Colonic mucosa (tissue), 4 donors: ENCODE results near the gene LMCD1. TPM values are rescaled to one million over a fixed set of nuclear protein-coding genes. Genes with fewer than 3 reads are reported as not detected.

Experiments used
- DNase-seq: peaks from one replicate; pipeline ENCODE4 v3.0.0-alpha.2; 2020
- H3K27ac ChIP-seq: fragments of 200-600 bp; one replicate; pipeline ENCODE4 v1.8.0; 2021
- H3K27me3 ChIP-seq: fragments of 200-600 bp; one replicate; pipeline ENCODE4 v1.8.0; 2021
- H3K36me3 ChIP-seq: fragments of 200-600 bp; one replicate; pipeline ENCODE4 v1.8.0; 2021
- H3K4me1 ChIP-seq: fragments of 200-600 bp; one replicate; pipeline ENCODE4 v1.8.0; 2021; ENCODE audit warnings: mild to moderate bottlenecking
- H3K4me3 ChIP-seq: fragments of 200-600 bp; one replicate; pipeline ENCODE4 v1.8.0; 2021
- H3K9ac ChIP-seq, 2 donors: one replicate each; pipeline ENCODE4 v1.7.0; 2013; ENCODE audit warnings: control low read depth in 2 of 2, low read depth in 2 of 2, low read length in 2 of 2
- H3K9me3 ChIP-seq: fragments of 200-600 bp; one replicate; pipeline ENCODE4 v1.8.0; 2021
- intact Hi-C: fragments of 100-400 bp; cut with DNase I; formaldehyde crosslinking; loops from one replicate; pipeline ENCODE4 v1.14.1; 2022
- total RNA-seq, 2 donors: library from RNA; stranded (reverse); fragmentation: NEBNext Ultra II Directional in 1 of 2; extraction: Animal tissue kit (Norgen Biotek cat#: 25700) in 1 of 2; gene quantifications; one replicate each; pipeline ENCODE4 v1.2.1, GENCODE V29; 2021
- TF ChIP-seq, protein P1 (sequence below): fragments of 200-600 bp; IDR thresholded peaks from one replicate; pipeline ENCODE4 v1.8.0; 2022; ENCODE audit warnings: antibody characterized with exemption, mild to moderate bottlenecking
- donor health status: healthy.
- donor health status: DM: no; HTN: no; CAD: no.
- donor health status: DM: no; HTN: no; CAD: no.

Gene LMCD1
- total RNA-seq, 2 donors from 2014 or later: 5.5 to 7.6 TPM

DNA sequence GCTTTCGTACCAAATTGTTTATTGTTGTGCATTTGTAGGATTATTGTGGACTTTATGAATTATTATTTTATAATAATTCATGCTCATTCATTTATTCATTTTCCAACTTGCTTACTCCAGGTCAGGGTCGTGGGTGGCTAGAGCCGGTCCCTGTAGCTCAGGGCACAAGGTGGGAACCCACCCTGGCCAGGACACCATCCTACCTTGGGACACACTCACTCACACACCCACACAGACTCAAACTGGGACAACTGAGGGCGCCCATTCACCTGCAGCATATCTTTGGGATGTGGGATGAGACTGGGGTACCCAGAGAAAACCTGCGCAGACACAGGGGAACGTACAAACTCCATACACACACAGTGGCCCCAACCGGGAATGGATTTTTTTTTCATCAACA lies 102.4 kb downstream of the LMCD1 start:
- Histone ChIP-seq H3K27ac (no peak overlapping the region), H3K27me3 (no peaks in the 10 kb centered on the region), H3K4me1 (no peaks in the 10 kb centered on the region), H3K9ac (no peak overlapping the region), H3K4me3 (no peak overlapping the region), H3K36me3 (no peaks in the 10 kb centered on the region), H3K9me3 (no peaks in the 10 kb centered on the region)
- DNase-seq: no peak
- intact Hi-C loops: no loop called here
- TF ChIP-seq, protein P1, sequence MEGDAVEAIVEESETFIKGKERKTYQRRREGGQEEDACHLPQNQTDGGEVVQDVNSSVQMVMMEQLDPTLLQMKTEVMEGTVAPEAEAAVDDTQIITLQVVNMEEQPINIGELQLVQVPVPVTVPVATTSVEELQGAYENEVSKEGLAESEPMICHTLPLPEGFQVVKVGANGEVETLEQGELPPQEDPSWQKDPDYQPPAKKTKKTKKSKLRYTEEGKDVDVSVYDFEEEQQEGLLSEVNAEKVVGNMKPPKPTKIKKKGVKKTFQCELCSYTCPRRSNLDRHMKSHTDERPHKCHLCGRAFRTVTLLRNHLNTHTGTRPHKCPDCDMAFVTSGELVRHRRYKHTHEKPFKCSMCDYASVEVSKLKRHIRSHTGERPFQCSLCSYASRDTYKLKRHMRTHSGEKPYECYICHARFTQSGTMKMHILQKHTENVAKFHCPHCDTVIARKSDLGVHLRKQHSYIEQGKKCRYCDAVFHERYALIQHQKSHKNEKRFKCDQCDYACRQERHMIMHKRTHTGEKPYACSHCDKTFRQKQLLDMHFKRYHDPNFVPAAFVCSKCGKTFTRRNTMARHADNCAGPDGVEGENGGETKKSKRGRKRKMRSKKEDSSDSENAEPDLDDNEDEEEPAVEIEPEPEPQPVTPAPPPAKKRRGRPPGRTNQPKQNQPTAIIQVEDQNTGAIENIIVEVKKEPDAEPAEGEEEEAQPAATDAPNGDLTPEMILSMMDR: no peak

DNA sequence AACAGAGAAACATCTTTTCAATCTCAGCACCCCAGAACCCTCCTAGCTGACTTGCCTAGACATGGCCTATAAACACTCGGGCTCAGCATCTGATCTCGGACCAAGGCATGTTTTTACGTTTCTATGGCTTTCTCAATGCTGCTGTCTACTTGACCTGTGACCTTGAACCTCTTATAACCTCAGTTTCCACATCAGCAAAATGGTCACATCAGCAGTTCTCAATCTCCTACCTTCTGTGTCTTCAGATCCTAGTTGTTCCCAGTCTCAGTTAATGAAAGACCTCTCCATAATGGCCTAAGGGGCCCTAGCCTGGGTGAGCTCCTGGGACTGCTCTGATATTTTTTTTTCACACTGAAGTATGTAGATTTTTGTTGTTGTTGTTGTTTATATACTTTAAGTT lies 103.4 kb downstream of the LMCD1 start:
- TF ChIP-seq, protein P1: no peak
- Histone ChIP-seq H3K36me3 (no peaks in the 10 kb centered on the region), H3K4me3 (no peak overlapping the region), H3K9ac (no peak overlapping the region), H3K27me3 (no peaks in the 10 kb centered on the region), H3K4me1 (no peaks in the 10 kb centered on the region), H3K9me3 (no peaks in the 10 kb centered on the region), H3K27ac (no peak overlapping the region)
- intact Hi-C loops: loop anchor here (5.0 kb wide), 1 partner anchor 163 kb away; no protein-coding TSS in a partner anchor
- no peak for DNase-seq

DNA sequence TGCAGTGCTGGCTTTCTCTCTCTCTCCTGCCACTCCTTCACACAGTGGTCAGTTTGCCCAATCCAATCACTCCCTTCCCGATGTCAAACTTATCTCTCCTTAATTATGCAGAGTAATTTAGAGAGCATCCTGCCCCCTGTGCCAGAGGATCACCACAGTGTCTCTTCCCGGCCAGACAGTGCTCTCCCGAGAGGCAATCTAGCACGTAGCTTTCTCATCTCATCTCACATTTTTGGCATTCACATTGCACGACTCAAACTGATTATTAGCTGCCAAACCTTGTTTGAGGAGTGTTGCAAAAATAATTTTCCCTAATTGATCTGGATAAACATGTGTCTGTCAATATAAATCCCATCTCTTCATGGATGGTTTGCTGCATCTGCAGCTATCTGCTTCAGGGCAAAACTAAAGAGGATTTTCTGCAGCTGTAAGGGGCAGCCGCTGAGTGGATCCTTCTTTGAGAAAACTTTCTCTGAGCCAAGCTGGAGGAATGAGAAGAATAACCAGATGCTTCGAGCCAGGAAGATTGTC lies 105.1 kb downstream of the LMCD1 start:
- H3K4me1 ChIP-seq: no peaks in the 10 kb centered on the region
- no peak overlapping the region for H3K4me3 ChIP-seq
- intact Hi-C loops: loop anchor here (5.0 kb wide), 1 partner anchor 164 kb away; no protein-coding TSS in a partner anchor
- no peaks in the 10 kb centered on the region for H3K9me3 ChIP-seq
- H3K36me3 ChIP-seq: no peaks in the 10 kb centered on the region
- H3K27ac ChIP-seq: no peak overlapping the region
- TF ChIP-seq, protein P1: no peak
- H3K27me3 ChIP-seq: no peaks in the 10 kb centered on the region
- no peak for DNase-seq
- no peak overlapping the region for H3K9ac ChIP-seq

DNA sequence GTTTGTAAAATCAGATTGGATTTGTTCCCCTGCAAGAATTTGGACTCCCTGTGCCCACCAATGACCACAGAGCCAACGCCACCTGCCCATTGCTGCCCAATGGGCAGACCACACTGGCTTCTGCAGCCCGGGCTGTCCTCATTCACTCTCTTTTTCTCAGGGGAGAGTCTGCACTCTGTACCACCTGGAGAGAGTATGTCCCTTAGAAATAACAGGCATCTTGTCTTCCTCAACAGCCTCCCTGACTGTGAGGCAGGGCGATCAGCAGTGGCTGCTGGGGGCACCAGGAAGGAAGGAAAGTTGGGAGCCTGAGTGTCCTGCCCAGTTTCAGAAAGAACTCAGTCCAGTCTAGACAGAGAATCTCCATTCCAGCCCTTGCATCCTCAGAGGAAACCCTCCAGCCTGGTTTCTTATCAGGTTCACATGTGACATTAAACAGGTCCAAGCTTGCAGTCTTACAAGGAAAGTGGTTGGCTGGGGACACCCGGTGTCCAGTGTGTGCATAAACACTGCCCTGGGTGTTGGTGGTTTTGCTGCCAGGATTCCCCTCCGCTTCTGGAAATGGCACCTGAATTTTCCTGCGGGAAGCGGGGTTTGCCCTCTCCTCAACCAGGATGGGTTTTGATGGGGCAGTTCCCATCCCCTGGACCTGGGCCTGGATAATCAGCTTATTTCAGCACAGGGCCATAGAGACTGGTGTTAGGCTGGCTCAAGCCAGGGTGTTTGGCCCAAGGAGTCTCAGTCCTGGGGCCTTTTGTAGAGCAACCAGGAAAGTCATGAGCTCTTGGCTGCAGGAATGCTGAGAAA lies 105.8 kb downstream of the LMCD1 start:
- TF ChIP-seq, protein P1: peak; percentile 26
- Histone ChIP-seq H3K9ac (no peak overlapping the region), H3K9me3 (no peaks in the 10 kb centered on the region), H3K36me3 (no peaks in the 10 kb centered on the region), H3K27me3 (no peaks in the 10 kb centered on the region), H3K27ac (no peak overlapping the region), H3K4me3 (no peak overlapping the region), H3K4me1 (no peaks in the 10 kb centered on the region)
- no peak for DNase-seq
- intact Hi-C loops: loop anchor here (5.0 kb wide), 1 partner anchor 165 kb away; no protein-coding TSS in a partner anchor

DNA sequence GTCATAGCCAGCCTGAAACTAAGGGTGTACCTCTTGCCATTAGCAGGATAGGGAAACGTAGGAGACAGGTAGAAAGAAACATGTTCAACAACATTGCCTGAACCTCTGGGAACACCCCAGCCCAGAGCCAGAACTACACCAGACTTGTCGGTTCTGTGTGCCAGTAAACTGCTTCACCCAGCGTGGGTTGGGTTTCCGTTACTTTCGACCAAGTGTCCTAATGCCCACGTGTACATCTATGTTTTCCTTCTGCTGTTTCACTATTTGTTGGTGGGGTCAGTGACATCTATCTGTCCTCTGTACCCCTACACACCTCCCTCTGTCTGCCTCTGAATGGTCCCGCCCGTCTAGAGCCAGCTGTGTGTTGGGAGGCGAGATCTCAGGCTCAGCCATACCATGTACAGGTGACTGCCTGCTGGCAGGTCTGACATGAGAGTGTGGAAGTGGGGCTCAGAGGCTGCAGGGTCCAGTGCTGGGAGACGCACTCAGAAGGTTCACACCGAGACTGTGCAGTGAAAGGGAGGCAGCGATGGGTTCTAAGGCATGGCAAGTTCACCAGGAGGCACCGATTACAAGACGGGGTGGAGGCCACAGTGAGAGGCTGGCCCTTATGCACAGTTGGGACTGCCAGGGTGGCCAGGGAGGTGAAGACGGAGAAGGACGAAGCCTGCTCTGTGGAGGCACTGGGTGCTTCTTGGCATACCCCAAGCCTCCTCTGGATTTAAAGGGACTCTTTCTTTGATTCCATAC lies 106.6 kb downstream of the LMCD1 start:
- Histone ChIP-seq H3K9ac (no peak overlapping the region), H3K9me3 (no peaks in the 10 kb centered on the region), H3K27me3 (no peaks in the 10 kb centered on the region), H3K36me3 (no peaks in the 10 kb centered on the region), H3K4me1 (no peaks in the 10 kb centered on the region), H3K27ac (no peak overlapping the region), H3K4me3 (no peak overlapping the region)
- intact Hi-C loops: loop anchor here (5.0 kb wide), 1 partner anchor 166 kb away; no protein-coding TSS in a partner anchor
- DNase-seq: no peak
- TF ChIP-seq, protein P1: no peak
